SU-DHL-6 (cell line): ENCODE results near the gene PARP3.

Experiments
- CTCF ChIP-seq: fragments of 200-600 bp; sonication (generic); IDR thresholded peaks from one replicate; pipeline ENCODE4 v1.5.1; 2017; ENCODE audit warnings: antibody characterized with exemption, mild to moderate bottlenecking, low read length, moderate library complexity; ENCODE audit not compliant: insufficient read depth, poor library complexity, severe bottlenecking
- EZH2phosphoT487 ChIP-seq: fragments of 200-600 bp; sonication (generic), shearing (Covaris generic); conservative IDR thresholded peaks from 2 replicates; pipeline ENCODE4 v1.6.1; 2018; ENCODE audit warnings: mild to moderate bottlenecking, antibody characterized with exemption, low read length, moderate library complexity, mixed read lengths

GRCh38 chr3:51894391-51894790, 47.8 kb upstream of the PARP3 start:
- no peak for TF ChIP-seq CTCF
- no peak for TF ChIP-seq EZH2phosphoT487
